SU-DHL-6 (cell line): ENCODE results near the gene SLC25A47.

ENCODE experiments used
- H2AFZ ChIP-seq: fragments of 200-600 bp; sonication (generic); 2 replicates; pipeline ENCODE4 v1.6.1; 2014; ENCODE audit warnings: low read depth, mild to moderate bottlenecking, moderate library complexity, mixed read lengths, antibody characterized with exemption, low read length; ENCODE audit not compliant: severe bottlenecking
- H3F3A ChIP-seq: fragments of 200-600 bp; shearing (Covaris generic); 2 replicates; pipeline ENCODE4 v1.6.0; 2016; ENCODE audit warnings: antibody characterized with exemption, mild to moderate bottlenecking; ENCODE audit not compliant: insufficient read depth
- H3K27ac ChIP-seq: fragments of 200-600 bp; sonication (generic); 2 replicates; pipeline ENCODE4 v1.5.1; 2016; ENCODE audit warnings: low read depth, mild to moderate bottlenecking, low read length, moderate library complexity, mixed read lengths
- H3K27me3 ChIP-seq: fragments of 200-600 bp; sonication (generic), shearing (Covaris generic); 2 replicates; pipeline ENCODE4 v1.6.0; 2014; ENCODE audit warnings: mild to moderate bottlenecking, low read length
- H3K36me3 ChIP-seq: fragments of 200-600 bp; sonication (generic); 2 replicates; pipeline ENCODE4 v1.6.1; 2014; ENCODE audit warnings: mild to moderate bottlenecking, low read length, mixed read lengths
- H3K4me2 ChIP-seq: fragments of 300-600, 200-600 bp; shearing (Covaris generic), sonication (generic); 2 replicates; pipeline ENCODE4 v1.6.0; 2014; ENCODE audit warnings: low read length, low read depth, mild to moderate bottlenecking; ENCODE audit not compliant: poor library complexity, severe bottlenecking
- H3K4me3 ChIP-seq: fragments of 200-600 bp; sonication (generic); 2 replicates; pipeline ENCODE4 v1.5.1; 2014; ENCODE audit warnings: antibody characterized with exemption, low read length, mild to moderate bottlenecking, mixed read lengths; ENCODE audit not compliant: insufficient read depth, poor library complexity, severe bottlenecking
- H3K79me2 ChIP-seq: fragments of 200-600 bp; sonication (generic); 2 replicates; pipeline ENCODE4 v1.6.1; 2014; ENCODE audit warnings: mild to moderate bottlenecking, low read length, moderate library complexity; ENCODE audit not compliant: insufficient read depth
- H3K9ac ChIP-seq: fragments of 200-600 bp; sonication (generic); 2 replicates; pipeline ENCODE4 v1.7.0; 2014; ENCODE audit warnings: mild to moderate bottlenecking, low read length
- H3K9me2 ChIP-seq: fragments of 200-600 bp; sonication (generic); replicated peaks from 2 replicates; pipeline ENCODE4 v1.6.1; 2014; ENCODE audit warnings: low read length; ENCODE audit not compliant: insufficient read depth
- H3K9me3 ChIP-seq: fragments of 200-600 bp; sonication (generic); 2 replicates; pipeline ENCODE4 v1.6.1; 2014; ENCODE audit warnings: low read length, mixed read lengths; ENCODE audit not compliant: insufficient read depth
- H4K20me1 ChIP-seq: fragments of 200-600 bp; sonication (generic); 2 replicates; pipeline ENCODE4 v1.6.1; 2014; ENCODE audit warnings: low read depth, mild to moderate bottlenecking, antibody characterized with exemption, low read length, moderate library complexity, mixed read lengths
- EZH2phosphoT487 ChIP-seq: fragments of 200-600 bp; sonication (generic), shearing (Covaris generic); conservative IDR thresholded peaks from 2 replicates; pipeline ENCODE4 v1.6.1; 2018; ENCODE audit warnings: mild to moderate bottlenecking, antibody characterized with exemption, low read length, moderate library complexity, mixed read lengths
- TF ChIP-seq, protein P1 (sequence below): fragments of 200-600 bp; sonication (generic); IDR thresholded peaks from one replicate; pipeline ENCODE4 v1.5.1; 2017; ENCODE audit warnings: antibody characterized with exemption, mild to moderate bottlenecking, low read length, moderate library complexity; ENCODE audit not compliant: insufficient read depth, poor library complexity, severe bottlenecking

Gene SLC25A47

GRCh38 chr14:100364403-100364802 is 41.3 kb downstream of the SLC25A47 start:
- H3K9me3 ChIP-seq: no peaks in the 10 kb centered on the region
- H3K79me2 ChIP-seq: no peaks in the 10 kb centered on the region
- no peaks in the 10 kb centered on the region for H3K9me2 ChIP-seq
- no peak overlapping the region for H3K9ac ChIP-seq
- H3K4me3 ChIP-seq: no peak overlapping the region
- peaks cover 11% of the 10 kb centered on the region for H3K36me3 ChIP-seq
- H3K27ac ChIP-seq: no peak overlapping the region
- H3K27me3 ChIP-seq: no peaks in the 10 kb centered on the region
- no peak for TF ChIP-seq EZH2phosphoT487
- TF ChIP-seq, protein P1, sequence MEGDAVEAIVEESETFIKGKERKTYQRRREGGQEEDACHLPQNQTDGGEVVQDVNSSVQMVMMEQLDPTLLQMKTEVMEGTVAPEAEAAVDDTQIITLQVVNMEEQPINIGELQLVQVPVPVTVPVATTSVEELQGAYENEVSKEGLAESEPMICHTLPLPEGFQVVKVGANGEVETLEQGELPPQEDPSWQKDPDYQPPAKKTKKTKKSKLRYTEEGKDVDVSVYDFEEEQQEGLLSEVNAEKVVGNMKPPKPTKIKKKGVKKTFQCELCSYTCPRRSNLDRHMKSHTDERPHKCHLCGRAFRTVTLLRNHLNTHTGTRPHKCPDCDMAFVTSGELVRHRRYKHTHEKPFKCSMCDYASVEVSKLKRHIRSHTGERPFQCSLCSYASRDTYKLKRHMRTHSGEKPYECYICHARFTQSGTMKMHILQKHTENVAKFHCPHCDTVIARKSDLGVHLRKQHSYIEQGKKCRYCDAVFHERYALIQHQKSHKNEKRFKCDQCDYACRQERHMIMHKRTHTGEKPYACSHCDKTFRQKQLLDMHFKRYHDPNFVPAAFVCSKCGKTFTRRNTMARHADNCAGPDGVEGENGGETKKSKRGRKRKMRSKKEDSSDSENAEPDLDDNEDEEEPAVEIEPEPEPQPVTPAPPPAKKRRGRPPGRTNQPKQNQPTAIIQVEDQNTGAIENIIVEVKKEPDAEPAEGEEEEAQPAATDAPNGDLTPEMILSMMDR: no peak
- no peak overlapping the region for H3K4me2 ChIP-seq
- no peaks in the 10 kb centered on the region for H4K20me1 ChIP-seq
- no peaks in the 10 kb centered on the region for H3F3A ChIP-seq
- H2AFZ ChIP-seq: no peak overlapping the region

DNA sequence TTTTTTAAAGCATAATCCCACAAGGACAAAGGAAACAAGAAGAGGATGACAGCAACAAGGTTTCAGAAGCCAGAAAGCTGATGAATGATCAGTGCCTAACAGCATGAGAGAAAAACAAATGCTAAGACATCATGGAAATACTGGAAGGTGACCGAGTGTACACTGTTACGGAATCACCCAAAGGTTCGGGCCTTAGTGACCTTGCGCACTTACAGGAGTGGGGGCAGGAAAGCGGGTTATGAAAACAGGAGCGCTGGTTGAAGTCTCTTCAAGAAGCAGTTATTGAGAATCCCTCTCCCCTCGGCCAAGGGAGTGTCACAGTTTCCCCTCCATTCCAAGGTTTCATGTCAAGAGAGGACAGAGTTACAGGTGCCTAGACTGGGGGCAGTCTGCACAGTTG is 42.6 kb downstream of the SLC25A47 start:
- Histone ChIP-seq H3K79me2 (no peaks in the 10 kb centered on the region), H3K9me3 (no peaks in the 10 kb centered on the region), H4K20me1 (no peaks in the 10 kb centered on the region), H3K4me2 (no peak overlapping the region), H2AFZ (no peak overlapping the region), H3K9ac (no peak overlapping the region), H3K27ac (no peak overlapping the region), H3K36me3 (no peaks in the 10 kb centered on the region), H3F3A (no peaks in the 10 kb centered on the region), H3K27me3 (no peaks in the 10 kb centered on the region), H3K9me2 (no peaks in the 10 kb centered on the region), H3K4me3 (no peak overlapping the region)
- TF ChIP-seq, protein P1: no peak
- no peak for TF ChIP-seq EZH2phosphoT487

- no peak overlapping the region for H2AFZ ChIP-seq
- no peaks in the 10 kb centered on the region for H3K9me3 ChIP-seq
- no peak overlapping the region for H3K4me2 ChIP-seq
- TF ChIP-seq, protein P1: no peak
- no peak for TF ChIP-seq EZH2phosphoT487
- no peaks in the 10 kb centered on the region for H3K79me2 ChIP-seq
- no peaks in the 10 kb centered on the region for H3K36me3 ChIP-seq
- no peak overlapping the region for H3K9ac ChIP-seq
- no peaks in the 10 kb centered on the region for H3F3A ChIP-seq
- H3K27ac ChIP-seq: no peak overlapping the region
- no peaks in the 10 kb centered on the region for H3K27me3 ChIP-seq
- H3K9me2 ChIP-seq: no peaks in the 10 kb centered on the region
- no peaks in the 10 kb centered on the region for H4K20me1 ChIP-seq
- no peak overlapping the region for H3K4me3 ChIP-seq
These were observed 45.9 kb downstream of the SLC25A47 start for GRCh38 chr14:100369019-100369418.

DNA sequence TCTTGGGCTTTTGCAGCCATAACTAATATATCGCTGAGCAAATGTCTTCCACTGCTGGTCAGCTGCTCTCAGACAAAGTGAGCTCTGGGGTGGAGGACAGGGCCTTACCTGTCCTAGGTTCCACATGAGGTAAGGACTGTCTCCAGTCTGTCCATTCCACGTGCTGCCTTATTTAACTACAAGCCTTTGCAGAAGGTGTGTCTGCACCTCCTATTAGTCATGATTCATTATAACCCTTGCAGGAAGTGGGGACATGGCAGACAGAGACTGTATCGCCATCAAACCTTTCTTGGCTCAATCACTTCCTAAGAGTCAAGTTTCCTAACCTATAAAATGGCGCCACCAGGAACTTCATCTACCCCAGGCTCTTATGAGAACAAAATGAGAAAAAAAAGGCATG is 46.9 kb downstream of the SLC25A47 start:
- TF ChIP-seq EZH2phosphoT487: no peak
- TF ChIP-seq, protein P1: no peak
- Histone ChIP-seq H3K9me2 (no peaks in the 10 kb centered on the region), H3K9me3 (no peaks in the 10 kb centered on the region), H3K36me3 (no peaks in the 10 kb centered on the region), H4K20me1 (no peaks in the 10 kb centered on the region), H3K9ac (no peak overlapping the region), H3K79me2 (no peaks in the 10 kb centered on the region), H3K27me3 (no peaks in the 10 kb centered on the region), H3K4me3 (no peak overlapping the region), H2AFZ (no peak overlapping the region), H3K4me2 (no peak overlapping the region), H3F3A (no peaks in the 10 kb centered on the region), H3K27ac (no peak overlapping the region)
